ENCODE data around the gene ATXN1.

The ATXN1 gene

DNA sequence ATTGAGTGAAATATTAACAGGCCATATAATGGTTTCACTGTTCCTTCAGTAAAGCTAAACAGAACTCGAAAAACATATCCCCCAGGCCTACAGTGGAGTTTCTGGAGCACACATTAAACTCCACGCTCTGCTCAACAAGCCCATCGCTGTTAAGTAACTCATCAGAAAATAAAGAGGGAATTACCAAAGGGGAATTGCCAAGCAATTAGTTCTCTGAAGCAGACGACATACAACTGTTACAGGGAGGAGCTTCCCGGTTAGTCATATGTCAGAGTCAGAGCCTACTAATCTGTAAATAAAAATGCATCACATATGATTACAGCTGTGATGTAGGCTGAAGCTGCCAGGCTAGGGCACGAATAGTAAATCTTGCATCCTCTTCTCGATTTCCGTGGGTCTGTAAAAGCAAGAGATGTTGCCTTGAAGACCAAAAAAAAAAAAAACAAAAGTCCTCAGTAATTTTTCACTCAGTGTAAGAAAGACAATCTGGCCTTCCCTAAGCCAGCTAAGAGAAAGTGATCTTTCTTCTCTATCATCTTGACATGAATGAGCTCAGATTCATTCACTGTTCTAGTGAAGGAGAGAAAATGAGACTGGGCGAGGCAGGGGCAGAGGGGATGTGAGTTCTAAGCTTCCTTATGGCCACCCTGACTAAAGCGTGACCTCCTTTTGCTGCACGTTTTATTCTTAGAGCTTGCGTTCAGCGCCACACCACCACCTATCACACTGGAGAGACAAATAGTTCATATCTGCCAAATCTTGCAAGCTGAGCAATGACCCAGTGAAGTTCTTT, 13.8 kb downstream of the ATXN1 start:
- H3K36me3 ChIP-seq (ENCODE audit: insufficient read depth, low read length) = peaks cover 5% of the 10 kb centered on the region; the same call in 1 of the 2 replicates
- H4K20me1 ChIP-seq (ENCODE audit: insufficient read depth, low read length, poor library complexity, severe bottlenecking) = peaks cover 6% of the 10 kb centered on the region
- TF ChIP-seq, protein P1, sequence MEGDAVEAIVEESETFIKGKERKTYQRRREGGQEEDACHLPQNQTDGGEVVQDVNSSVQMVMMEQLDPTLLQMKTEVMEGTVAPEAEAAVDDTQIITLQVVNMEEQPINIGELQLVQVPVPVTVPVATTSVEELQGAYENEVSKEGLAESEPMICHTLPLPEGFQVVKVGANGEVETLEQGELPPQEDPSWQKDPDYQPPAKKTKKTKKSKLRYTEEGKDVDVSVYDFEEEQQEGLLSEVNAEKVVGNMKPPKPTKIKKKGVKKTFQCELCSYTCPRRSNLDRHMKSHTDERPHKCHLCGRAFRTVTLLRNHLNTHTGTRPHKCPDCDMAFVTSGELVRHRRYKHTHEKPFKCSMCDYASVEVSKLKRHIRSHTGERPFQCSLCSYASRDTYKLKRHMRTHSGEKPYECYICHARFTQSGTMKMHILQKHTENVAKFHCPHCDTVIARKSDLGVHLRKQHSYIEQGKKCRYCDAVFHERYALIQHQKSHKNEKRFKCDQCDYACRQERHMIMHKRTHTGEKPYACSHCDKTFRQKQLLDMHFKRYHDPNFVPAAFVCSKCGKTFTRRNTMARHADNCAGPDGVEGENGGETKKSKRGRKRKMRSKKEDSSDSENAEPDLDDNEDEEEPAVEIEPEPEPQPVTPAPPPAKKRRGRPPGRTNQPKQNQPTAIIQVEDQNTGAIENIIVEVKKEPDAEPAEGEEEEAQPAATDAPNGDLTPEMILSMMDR (conservative IDR thresholded peaks at IDR 0.05; ENCODE audit: low read length) = no peak
- TF ChIP-seq EZH2phosphoT487 (IDR thresholded peaks at IDR 0.05; ENCODE audit: borderline replicate concordance) = no peak
- H3K9me2 ChIP-seq (replicated peaks; ENCODE audit: low read depth, low read length) = no peaks in the 10 kb centered on the region
- H2AFZ ChIP-seq (ENCODE audit: low read length) = no peak overlapping the region
- peaks cover 28% of the 10 kb centered on the region for H3K4me1 ChIP-seq (ENCODE audit: insufficient read depth, low read length, poor library complexity, severe bottlenecking)
- H3K9ac ChIP-seq (ENCODE audit: low read depth, low read length, poor library complexity, severe bottlenecking) = no peak overlapping the region
- H3K4me2 ChIP-seq (ENCODE audit: low read depth, low read length, poor library complexity, severe bottlenecking) = no peak overlapping the region
- no peaks in the 10 kb centered on the region for H3F3A ChIP-seq (ENCODE audit: low read depth)
- H3K79me2 ChIP-seq (ENCODE audit: insufficient read depth, low read length) = peaks cover 93% of the 10 kb centered on the region
- H3K4me3 ChIP-seq (ENCODE audit: low read length, poor library complexity, severe bottlenecking) = no peak overlapping the region
- no peaks in the 10 kb centered on the region for H3K9me3 ChIP-seq (ENCODE audit: insufficient read depth, low read depth, low read length)
- H3K27me3 ChIP-seq (ENCODE audit: insufficient read depth, low read length, poor library complexity, severe bottlenecking) = no peaks in the 10 kb centered on the region

- Histone ChIP-seq H3K9me3 (ENCODE audit: insufficient read depth, low read depth, low read length) (no peaks in the 10 kb centered on the region), H3K4me1 (ENCODE audit: insufficient read depth, low read length, poor library complexity, severe bottlenecking) (peaks cover 27% of the 10 kb centered on the region), H4K20me1 (ENCODE audit: insufficient read depth, low read length, poor library complexity, severe bottlenecking) (peaks cover 12% of the 10 kb centered on the region), H3K9ac (ENCODE audit: low read depth, low read length, poor library complexity, severe bottlenecking) (no peak overlapping the region), H3F3A (ENCODE audit: low read depth) (no peaks in the 10 kb centered on the region), H3K36me3 (ENCODE audit: insufficient read depth, low read length) (peaks cover 3% of the 10 kb centered on the region; the same call in 1 of the 2 replicates), H3K79me2 (ENCODE audit: insufficient read depth, low read length) (peaks cover 93% of the 10 kb centered on the region), H3K9me2 (replicated peaks; ENCODE audit: low read depth, low read length) (no peaks in the 10 kb centered on the region), H3K4me2 (ENCODE audit: low read depth, low read length, poor library complexity, severe bottlenecking) (no peak overlapping the region), H2AFZ (ENCODE audit: low read length) (no peak overlapping the region), H3K4me3 (ENCODE audit: low read length, poor library complexity, severe bottlenecking) (no peak overlapping the region), H3K27me3 (ENCODE audit: insufficient read depth, low read length, poor library complexity, severe bottlenecking) (no peaks in the 10 kb centered on the region)
- TF ChIP-seq, protein P1 (conservative IDR thresholded peaks at IDR 0.05; ENCODE audit: low read length) = no peak
- TF ChIP-seq EZH2phosphoT487 (IDR thresholded peaks at IDR 0.05; ENCODE audit: borderline replicate concordance) = no peak
Measured at GRCh38 chr6:16746812-16747211, 14.4 kb downstream of the ATXN1 start.

GRCh38 chr6:16746401-16746800, 14.9 kb downstream of the ATXN1 start:
- Histone ChIP-seq H3K79me2 (ENCODE audit: insufficient read depth, low read length) (peaks cover 92% of the 10 kb centered on the region), H4K20me1 (ENCODE audit: insufficient read depth, low read length, poor library complexity, severe bottlenecking) (peaks cover 16% of the 10 kb centered on the region), H3K36me3 (ENCODE audit: insufficient read depth, low read length) (no peaks in the 10 kb centered on the region; the same call in 1 of the 2 replicates), H3K9ac (ENCODE audit: low read depth, low read length, poor library complexity, severe bottlenecking) (no peak overlapping the region), H3K9me3 (ENCODE audit: insufficient read depth, low read depth, low read length) (no peaks in the 10 kb centered on the region), H3K9me2 (replicated peaks; ENCODE audit: low read depth, low read length) (no peaks in the 10 kb centered on the region), H2AFZ (ENCODE audit: low read length) (no peak overlapping the region), H3K27me3 (ENCODE audit: insufficient read depth, low read length, poor library complexity, severe bottlenecking) (no peaks in the 10 kb centered on the region), H3K4me2 (ENCODE audit: low read depth, low read length, poor library complexity, severe bottlenecking) (no peak overlapping the region), H3K4me1 (ENCODE audit: insufficient read depth, low read length, poor library complexity, severe bottlenecking) (peaks cover 27% of the 10 kb centered on the region), H3F3A (ENCODE audit: low read depth) (0 out of 2 replicates have a peak, but pooled peaks cover 3% of the 10 kb centered on the region), H3K4me3 (ENCODE audit: low read length, poor library complexity, severe bottlenecking) (no peak overlapping the region)
- TF ChIP-seq, protein P1 (conservative IDR thresholded peaks at IDR 0.05; ENCODE audit: low read length) = no peak
- no peak for TF ChIP-seq EZH2phosphoT487 (IDR thresholded peaks at IDR 0.05; ENCODE audit: borderline replicate concordance)

All from Loucy (cell line).